Coronary artery (tissue), 2 donors: ENCODE data around the gene TBC1D32.
"Not testable (repeated sequence)": the region's sequence is repeated elsewhere in the genome, so short reads cannot be mapped to it uniquely, and the experiment has no call there.

Experiments used
- DNase-seq: peaks from one replicate; pipeline ENCODE4 v3.0.0-alpha.2; 2017; ENCODE audit warnings: low spot score
- H3K27ac ChIP-seq, 2 donors: fragments of 200-600 bp; sonication (generic); one replicate each; pipeline ENCODE4 v1.5.1; 2016 to 2019
- H3K4me3 ChIP-seq: fragments of 200-600 bp; sonication (generic); 2 replicates; pipeline ENCODE4 v1.5.1; 2016; ENCODE audit warnings: mild to moderate bottlenecking, moderate library complexity
- TF ChIP-seq, protein P1 (sequence below): fragments of 200-600 bp; sonication (generic); IDR thresholded peaks from one replicate; pipeline ENCODE4 v1.5.1; 2019; ENCODE audit warnings: antibody characterized with exemption

Gene TBC1D32

DNA sequence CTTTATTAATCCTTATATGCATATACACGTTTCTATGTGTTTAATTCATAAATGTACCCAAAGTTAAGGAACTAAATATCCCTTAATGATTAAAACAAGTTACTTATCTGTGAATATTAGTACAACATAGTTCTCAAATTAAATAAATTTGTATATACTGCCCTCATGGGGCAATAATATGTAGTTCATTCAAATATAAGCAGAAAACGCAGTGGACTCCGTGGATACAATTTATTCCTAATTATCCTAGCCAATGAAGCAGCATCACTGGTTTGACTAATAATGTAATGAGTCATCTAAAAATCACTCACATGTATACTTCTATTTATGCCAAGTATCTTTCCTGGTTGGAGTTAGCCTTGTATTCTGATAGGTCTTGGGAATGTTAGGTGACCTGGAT is 111.6 kb downstream of the TBC1D32 start:
- no peak overlapping the region for H3K4me3 ChIP-seq
- TF ChIP-seq, protein P1, sequence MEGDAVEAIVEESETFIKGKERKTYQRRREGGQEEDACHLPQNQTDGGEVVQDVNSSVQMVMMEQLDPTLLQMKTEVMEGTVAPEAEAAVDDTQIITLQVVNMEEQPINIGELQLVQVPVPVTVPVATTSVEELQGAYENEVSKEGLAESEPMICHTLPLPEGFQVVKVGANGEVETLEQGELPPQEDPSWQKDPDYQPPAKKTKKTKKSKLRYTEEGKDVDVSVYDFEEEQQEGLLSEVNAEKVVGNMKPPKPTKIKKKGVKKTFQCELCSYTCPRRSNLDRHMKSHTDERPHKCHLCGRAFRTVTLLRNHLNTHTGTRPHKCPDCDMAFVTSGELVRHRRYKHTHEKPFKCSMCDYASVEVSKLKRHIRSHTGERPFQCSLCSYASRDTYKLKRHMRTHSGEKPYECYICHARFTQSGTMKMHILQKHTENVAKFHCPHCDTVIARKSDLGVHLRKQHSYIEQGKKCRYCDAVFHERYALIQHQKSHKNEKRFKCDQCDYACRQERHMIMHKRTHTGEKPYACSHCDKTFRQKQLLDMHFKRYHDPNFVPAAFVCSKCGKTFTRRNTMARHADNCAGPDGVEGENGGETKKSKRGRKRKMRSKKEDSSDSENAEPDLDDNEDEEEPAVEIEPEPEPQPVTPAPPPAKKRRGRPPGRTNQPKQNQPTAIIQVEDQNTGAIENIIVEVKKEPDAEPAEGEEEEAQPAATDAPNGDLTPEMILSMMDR, result no peak
- no peak for DNase-seq
- H3K27ac ChIP-seq, result no peak overlapping the region

DNA sequence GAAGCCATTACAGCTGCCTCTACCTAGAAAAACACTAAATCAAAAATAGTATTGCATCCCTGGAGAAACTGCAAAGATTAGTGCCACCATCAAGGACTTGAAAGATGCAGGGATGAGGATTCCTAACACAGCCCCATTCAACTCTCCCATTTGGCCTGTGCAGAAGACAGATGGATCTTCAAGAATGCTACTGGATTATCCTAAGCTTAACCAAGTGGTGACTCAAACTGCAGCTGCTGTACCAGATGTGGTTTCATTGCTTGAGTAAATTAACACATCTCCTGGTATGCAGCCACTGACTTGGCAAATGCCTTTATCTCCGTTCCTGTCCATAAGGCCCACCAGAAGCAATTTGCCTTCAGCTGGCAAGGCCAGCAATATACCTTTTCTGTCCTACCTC is 117.4 kb downstream of the TBC1D32 start:
- no peak for DNase-seq
- H3K27ac ChIP-seq, result no peak overlapping the region
- H3K4me3 ChIP-seq, result no peak overlapping the region
- TF ChIP-seq, protein P1, result no peak

DNA sequence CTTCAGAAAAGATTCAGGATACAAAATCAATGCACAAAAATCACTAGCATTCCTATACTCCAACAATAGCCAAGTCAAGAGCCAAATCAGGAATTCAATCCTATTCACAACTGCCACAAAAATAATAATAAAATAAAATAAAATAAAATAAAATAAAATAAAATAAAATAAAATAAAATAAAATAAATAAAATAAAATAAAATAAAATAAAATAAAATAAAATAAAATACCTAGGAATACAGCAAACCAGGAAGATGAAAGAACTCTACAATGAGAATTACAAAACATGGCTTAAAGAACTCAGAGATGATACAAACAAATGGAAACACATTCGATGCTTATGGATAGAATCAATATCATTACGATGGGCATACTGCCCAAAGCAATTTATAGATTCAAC is 120.9 kb downstream of the TBC1D32 start:
- not testable (repeated sequence) for H3K27ac ChIP-seq, H3K4me3 ChIP-seq, DNase-seq

DNA sequence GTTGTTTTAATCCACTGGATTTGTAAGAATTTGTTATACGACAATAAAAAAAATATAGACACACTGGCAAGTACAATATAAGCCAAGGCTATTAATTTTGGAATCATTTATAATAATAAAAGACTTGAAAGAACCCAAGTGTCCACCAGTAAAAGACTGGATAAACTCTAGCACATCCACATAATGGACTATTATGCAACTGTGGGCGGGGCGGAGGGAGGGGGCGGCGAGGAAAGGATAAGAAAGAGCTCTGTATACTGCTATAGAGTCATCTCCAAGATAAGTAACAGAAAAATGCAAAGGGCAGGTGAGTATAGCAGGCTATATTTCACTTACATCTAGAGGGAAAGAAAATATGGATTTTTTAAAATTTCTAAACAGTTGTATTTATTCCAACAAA is 123.3 kb downstream of the TBC1D32 start:
- Histone ChIP-seq H3K27ac (no peak overlapping the region), H3K4me3 (no peak overlapping the region)
- TF ChIP-seq, protein P1, result no peak
- DNase-seq, result no peak

DNA sequence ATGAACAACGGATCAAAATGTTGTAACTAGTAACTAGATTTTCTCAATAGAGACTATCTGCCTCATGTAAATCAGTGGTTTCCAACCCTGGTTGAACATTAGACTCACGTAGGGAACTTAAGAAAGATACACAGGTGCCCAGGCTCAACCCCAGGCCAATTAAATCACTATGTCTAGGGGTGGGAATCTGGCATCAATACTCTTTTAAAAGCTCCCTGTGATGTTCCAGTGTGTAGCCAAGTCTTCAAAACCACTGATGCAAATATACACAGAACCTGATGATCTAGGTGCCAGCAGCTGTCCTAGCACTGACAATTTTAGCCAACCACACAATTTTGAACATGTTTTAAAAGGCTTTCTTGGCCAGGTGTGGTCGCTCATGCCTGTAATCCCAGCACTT is 128.7 kb downstream of the TBC1D32 start:
- TF ChIP-seq, protein P1, result no peak
- DNase-seq, result no peak
- Histone ChIP-seq H3K4me3 (no peak overlapping the region), H3K27ac (no peak overlapping the region)

DNA sequence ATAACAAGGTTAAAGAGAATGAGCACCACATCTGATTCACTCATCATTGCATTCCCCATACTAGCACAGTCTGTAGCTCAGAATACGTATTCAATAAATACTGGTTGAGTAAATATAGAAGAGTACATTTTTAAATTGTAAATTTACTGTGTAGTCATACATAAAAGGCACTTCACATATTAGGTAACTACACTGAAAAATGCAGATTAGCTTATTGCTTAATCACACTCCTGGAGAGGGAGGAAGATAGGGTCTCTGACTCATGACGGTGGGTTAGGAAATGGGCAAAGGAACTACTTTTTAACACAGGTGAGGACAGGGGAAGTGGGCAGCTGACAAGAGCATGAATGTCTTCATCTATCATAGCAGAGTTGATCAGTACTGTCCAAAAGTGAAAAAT is 133.2 kb downstream of the TBC1D32 start:
- Histone ChIP-seq H3K4me3 (no peak overlapping the region), H3K27ac (no peak overlapping the region)
- DNase-seq, result no peak
- TF ChIP-seq, protein P1, result no peak

DNA sequence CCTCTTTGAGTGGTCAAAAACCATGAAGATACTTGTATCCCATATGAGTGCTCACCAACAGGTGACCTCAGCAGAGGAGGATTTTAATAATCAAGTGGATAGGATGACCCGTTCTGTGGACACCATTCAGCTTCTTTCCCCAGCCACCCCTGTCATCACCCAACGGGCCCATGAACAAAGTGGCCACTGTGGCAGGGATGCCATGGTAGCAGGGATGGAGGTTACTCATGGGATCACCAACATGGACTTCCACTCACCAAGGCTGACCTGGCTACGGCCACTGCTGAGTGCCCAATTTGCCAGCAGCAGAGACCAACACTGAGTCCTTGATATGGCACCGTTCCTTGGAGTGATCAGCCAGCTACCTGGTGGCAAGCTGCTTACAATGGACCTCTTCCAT is 138.2 kb downstream of the TBC1D32 start:
- H3K4me3 ChIP-seq, DNase-seq, H3K27ac ChIP-seq: not testable (repeated sequence)

DNA sequence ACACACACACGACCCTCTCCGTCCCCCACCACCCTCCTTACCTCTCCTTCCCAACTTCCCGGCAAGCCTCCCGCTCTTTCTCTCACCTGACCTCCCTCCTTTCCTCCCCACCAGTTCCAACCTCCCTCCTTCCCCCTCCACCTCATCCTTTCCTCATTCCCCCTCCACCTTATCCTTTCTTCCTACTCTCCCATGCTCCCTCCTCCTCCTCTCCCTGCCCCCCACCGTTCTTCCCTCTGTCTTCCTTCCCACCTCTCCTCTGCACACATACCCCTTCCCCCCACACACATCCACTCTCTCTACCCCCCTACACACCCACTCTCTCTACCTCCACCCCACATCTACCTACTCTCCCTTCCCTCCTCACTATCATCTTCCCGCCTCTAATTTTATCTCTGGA is 144.2 kb downstream of the TBC1D32 start:
- Histone ChIP-seq H3K4me3 (no peak overlapping the region), H3K27ac (no peak overlapping the region)
- TF ChIP-seq, protein P1, result no peak
- no peak for DNase-seq
